NCI-H748 treated with DMSO at 0.1 percent for 48 hours (cell line): ENCODE data around the gene FOXP1.

ENCODE experiments used
- DNase-seq: peaks from one replicate; lab custom pipeline; 2025; lab: John Stamatoyannopoulos, UW

FOXP1 gene

GRCh38 chr3:71099997-71100719, 483.4 kb downstream of the FOXP1 start:
- DNase-seq = no peak

DNA sequence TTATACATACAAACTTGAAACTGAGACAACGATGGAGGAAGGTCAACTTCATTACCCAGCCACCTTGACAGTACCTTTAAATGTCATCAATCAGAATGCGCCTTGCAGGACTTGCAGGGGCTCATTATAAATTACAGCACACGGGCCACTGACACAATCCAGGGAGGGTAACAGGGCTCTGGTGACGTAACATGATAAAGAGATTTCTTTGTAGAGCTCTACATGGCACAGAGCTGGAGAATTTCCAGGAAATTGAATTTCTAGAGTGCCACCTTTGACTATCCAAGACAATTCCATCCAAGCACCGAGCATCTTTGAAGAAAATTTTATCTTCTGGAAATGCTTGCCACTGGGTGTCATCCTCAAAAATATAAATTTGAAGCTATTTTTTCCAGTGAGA, 486.0 kb downstream of the FOXP1 start:
- DNase-seq = no peak

DNA sequence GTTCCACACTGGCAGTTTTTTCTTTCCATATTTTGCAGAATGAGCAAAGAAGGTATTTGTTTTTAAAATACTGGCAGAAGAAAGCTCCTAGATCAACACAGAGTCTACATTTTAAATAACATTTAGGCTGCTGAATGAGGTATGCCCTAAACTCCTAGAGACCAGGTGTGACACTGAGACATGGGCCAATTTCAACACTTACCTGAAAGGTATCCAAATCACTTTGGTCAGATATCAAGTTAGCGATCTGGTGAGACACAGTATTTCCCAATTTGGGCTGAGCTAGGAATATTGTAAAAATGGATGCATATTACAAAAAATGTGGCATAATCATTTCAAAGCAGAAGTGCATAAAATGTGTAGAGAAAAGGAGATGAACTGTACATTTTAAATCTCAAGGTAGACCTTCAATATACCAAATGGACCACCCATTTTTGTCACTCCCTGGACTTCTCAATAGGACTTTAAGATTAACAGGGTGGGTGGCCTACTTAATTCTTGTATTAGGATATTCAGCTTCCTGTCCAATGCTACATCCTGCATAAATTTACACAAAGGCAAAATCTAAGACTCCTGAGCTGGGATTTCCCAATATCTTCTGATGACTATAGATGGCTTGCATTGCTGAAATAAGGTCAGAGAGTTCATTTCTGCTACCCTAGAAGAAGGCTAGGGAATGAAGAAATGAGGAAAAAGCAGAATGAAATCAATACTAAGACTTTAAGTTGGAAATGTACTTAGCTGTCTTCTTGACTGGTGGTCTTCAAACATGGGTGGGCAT, 487.8 kb downstream of the FOXP1 start:
- no peak for DNase-seq

DNA sequence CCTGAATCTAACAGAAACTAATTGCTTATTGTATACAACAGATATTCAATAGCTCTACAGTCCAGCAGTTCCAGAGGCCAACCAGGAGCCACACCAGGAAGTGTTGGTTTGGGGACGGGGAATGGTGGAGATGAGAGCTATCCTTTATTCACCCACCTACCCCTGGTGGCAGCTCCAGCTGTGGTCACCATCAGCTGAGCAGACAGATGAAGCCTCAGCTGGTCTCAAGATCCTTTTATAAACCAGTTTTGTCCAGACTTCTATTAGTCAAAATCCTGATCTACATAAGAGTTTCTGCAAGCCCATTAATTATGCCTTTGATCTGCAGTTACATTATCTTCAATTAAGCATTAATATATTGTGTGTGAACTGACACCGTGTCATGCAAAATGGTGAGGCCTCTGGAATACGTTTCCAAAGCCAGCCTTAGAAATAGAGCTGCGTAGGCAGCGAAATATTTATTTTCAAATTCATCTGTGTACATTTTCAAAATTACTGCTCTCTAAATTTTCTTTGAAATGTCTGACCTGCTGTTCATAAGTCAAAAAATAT, 488.8 kb downstream of the FOXP1 start:
- no peak for DNase-seq

DNA sequence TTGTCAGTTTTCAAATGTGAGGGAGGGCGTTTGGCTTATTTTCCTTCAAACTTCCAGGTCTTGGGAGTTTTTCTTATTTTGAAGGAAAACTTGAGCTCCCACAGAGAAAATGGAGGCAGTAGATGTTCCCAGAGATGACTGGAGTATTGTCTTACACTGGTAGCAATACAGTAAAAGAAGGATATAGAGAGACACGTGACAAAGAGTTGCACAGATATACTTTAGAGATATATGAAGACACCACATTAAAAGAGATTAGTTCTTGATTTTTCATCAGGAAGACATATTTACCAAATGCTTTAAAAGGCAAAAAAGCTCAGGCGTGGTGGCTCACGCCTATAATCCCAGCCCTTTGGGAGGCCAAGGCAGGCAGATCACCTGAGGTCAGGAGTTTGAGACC, 490.9 kb downstream of the FOXP1 start:
- DNase-seq = no peak

GRCh38 chr3:71090207-71090606, 493.3 kb downstream of the FOXP1 start:
- no peak for DNase-seq

GRCh38 chr3:71089271-71089847, 494.2 kb downstream of the FOXP1 start:
- DNase-seq = no peak

DNA sequence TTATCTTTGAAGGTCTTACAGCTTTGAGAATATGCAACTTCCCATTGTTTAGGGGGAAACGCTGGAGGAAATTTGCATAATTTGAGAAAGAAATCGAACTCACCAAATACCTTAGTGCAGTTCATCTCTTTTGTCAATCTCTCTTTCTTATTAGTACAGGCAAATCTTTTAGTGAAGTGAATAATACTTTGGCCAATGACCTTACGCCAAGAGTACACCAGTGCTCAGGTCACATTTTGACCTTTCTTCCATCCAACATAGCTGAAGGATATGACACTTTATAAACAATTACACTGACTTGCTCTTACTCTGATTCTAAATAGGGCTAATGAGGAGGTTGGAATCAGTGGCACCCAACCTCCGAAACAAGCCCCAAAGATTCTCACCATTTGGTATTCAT, 494.8 kb downstream of the FOXP1 start:
- DNase-seq = no peak

DNA sequence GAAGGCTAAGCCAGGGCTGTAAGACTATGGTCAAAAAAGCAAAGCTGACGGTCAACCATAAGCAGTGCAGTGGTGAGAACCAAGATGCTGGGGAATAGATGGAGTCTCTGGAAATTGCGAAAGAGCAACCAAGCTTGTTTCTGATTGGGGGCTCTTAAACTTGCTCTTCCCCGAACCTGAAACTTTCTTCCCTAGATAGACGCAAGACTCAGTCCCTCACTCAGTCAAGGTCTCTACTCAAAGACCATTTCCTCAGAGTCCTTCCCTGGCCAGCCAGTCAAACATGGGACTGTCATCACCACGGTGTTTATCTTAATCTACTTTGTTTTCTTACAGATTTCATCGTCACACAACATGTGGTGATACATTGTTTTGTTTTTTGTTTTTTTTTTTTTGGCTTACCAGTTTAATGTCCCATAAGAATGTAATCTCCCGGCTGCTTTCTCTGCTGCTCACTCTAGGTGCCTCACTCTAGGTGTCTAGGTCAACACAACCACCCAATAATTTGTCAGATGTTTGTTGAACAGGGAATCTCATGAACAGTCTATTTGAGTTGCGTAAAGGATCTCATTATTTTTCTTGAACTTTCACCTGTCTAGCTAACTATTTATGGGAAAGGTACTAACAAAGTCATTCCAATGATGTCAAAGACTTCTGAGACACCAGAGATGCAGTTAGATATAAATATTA, 495.4 kb downstream of the FOXP1 start:
- no peak for DNase-seq

DNA sequence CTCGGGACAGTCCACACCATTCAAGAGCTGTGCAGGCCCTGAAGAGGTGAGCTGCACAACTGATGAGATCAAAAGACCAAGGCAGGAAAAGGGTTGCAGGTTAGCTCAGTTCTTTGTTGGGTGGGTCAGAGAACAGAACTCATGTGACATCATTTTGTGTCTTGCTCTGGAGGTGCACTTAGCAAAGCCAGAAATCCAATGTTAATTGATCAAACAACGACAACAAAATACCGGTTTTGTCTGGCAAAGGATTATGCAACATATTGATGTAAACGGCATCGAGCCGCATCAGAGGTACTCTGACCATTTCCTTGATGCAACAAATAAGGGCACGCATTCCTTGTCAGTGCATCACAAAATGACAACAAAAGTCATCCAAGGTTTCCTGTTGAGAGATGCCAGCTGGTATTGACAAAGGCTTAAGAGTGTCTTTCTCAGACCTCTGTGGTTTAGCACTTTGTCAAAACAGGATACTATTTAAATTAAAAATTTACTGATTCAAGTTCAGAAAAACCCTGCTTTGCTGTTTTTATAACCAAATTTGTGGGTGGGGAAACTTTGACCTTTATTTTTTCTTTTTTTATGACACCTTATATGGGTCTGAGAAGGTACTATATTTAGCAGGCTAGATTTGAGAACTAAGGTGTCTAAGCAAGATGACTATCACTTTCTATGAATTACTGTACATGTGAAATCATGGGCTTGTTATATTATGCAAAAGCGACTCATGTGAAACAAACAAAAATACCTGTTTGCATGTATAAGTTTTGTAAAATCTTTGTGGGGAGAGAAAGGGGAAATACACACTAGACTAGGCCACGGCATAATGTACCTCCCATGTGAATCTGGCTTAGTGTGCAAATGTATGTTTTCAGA, 496.1 kb downstream of the FOXP1 start:
- no peak for DNase-seq

GRCh38 chr3:71086777-71087142, 496.8 kb downstream of the FOXP1 start:
- no peak for DNase-seq

DNA sequence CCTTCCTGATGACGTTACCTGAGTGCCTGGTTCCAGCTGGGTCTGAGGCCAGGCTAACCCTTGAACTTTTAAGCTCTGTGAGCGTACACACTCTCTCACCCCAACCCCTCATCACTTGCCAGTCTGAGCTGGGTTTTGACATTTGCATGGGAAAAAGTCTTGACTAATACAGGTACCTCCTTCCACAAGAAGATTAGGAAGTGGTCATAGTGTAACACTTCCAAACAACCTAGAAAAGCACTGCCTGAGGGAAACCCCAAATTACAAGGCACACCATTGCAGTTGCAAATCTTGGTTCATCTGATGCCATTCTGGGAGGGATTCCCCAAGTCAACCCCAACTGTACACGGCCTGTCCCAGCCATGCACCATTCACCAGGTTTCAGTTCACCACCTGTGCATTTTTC, 499.8 kb downstream of the FOXP1 start:
- no peak for DNase-seq

- DNase-seq = no peak
Measured at GRCh38 chr3:71082833-71083232, 500.7 kb downstream of the FOXP1 start.

- DNase-seq = no peak
Measured at GRCh38 chr3:71080517-71081083, 502.9 kb downstream of the FOXP1 start.

GRCh38 chr3:71078723-71079525, 504.6 kb downstream of the FOXP1 start:
- no peak for DNase-seq

- no peak for DNase-seq
Measured at GRCh38 chr3:71078199-71078598, 505.3 kb downstream of the FOXP1 start.

- DNase-seq = no peak
Measured at GRCh38 chr3:71077070-71077469, 506.5 kb downstream of the FOXP1 start.

DNA sequence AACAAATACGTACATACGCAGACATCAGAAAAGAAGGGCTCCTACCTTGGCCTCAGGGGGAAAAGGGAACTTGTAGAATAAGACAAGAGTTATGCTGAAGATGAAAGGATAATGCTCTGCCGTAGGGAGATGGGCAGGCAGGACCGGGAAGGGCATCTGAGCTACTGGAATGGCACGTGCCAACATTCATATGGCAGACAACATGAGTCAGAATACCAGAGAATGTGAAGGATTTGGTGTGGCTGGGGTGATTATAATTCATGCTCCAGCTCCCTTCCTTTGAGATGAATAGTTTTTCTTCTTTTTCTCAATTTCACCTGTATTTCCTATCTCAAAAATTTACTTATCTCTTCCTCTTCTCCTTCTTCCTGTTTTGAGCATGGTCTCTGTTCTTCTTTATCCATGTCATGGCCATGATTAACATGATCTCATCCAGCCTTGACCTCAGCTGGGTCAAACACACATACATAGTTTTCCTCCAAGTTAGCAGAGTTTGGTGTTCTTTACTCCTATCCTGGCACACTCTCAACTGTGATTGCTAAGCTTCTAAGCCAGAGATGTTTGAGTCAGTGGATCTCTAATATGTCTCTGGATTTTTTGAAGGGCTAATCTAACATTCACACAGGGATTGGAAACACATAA, 507.0 kb downstream of the FOXP1 start:
- no peak for DNase-seq

GRCh38 chr3:71075494-71075893, 508.0 kb downstream of the FOXP1 start:
- no peak for DNase-seq

- no peak for DNase-seq
Measured at GRCh38 chr3:71074423-71074822, 509.1 kb downstream of the FOXP1 start.
